H1 (cell line): Measurements from ENCODE around the gene ENTR1.

Experiments used
- EZH2 ChIP-seq: fragments of 200-600 bp; sonication (generic); IDR thresholded peaks from 2 replicates; pipeline ENCODE4 v1.7.1; 2012; ENCODE audit warnings: low read depth, mild to moderate bottlenecking, moderate library complexity, low read length, inconsistent platforms; ENCODE audit not compliant: severe bottlenecking
- HDAC6 ChIP-seq: IDR thresholded peaks from one replicate; pipeline ENCODE4 v1.7.1; 2012; ENCODE audit warnings: low read depth, mild to moderate bottlenecking, inconsistent platforms, low read length, moderate library complexity
- POLR2A ChIP-seq, 2 experiments: IDR thresholded peaks; 1 replicate in 1 of 2; 2 replicates in 1 of 2; pipeline ENCODE4 v1.6.1; 2011; ENCODE audit warnings: low read depth in 2 of 2, low read length in 2 of 2, mild to moderate bottlenecking in 2 of 2; ENCODE audit errors: control extremely low read depth in 1 of 2
- RNF2 ChIP-seq: fragments of 200-900, 300-1000 bp; sonication (generic); IDR thresholded peaks from 2 replicates; pipeline ENCODE4 v1.7.1; 2016; ENCODE audit warnings: borderline replicate concordance, low read depth, mild to moderate bottlenecking, antibody characterized with exemption, low read length; ENCODE audit not compliant: poor library complexity, severe bottlenecking; ENCODE audit errors: missing control alignments
- SP4 ChIP-seq: IDR thresholded peaks from 2 replicates; pipeline ENCODE4 v1.6.1; 2012; ENCODE audit warnings: low read length, inconsistent platforms
- TBP ChIP-seq: IDR thresholded peaks from 2 replicates; pipeline ENCODE4 v1.6.1; 2011; ENCODE audit warnings: low read depth, low read length, improper control_type of control experiment
- ZNF274 ChIP-seq: IDR thresholded peaks from 2 replicates; pipeline ENCODE4 v1.7.0; 2012; ENCODE audit warnings: low read length, borderline replicate concordance; ENCODE audit errors: extremely low read depth
- TF ChIP-seq, protein P1 (sequence below), 3 experiments: IDR thresholded peaks; 1 replicate in 2 of 3; 2 replicates in 1 of 3; pipeline versions ENCODE4 v1.5.1 to v1.6.1; 2011; ENCODE audit warnings: low read length in 3 of 3, mild to moderate bottlenecking in 3 of 3, inconsistent platforms in 2 of 3, low read depth in 1 of 3, moderate library complexity in 1 of 3; ENCODE audit not compliant: insufficient read depth in 1 of 3; ENCODE audit errors: control extremely low read depth in 1 of 3

DNA sequence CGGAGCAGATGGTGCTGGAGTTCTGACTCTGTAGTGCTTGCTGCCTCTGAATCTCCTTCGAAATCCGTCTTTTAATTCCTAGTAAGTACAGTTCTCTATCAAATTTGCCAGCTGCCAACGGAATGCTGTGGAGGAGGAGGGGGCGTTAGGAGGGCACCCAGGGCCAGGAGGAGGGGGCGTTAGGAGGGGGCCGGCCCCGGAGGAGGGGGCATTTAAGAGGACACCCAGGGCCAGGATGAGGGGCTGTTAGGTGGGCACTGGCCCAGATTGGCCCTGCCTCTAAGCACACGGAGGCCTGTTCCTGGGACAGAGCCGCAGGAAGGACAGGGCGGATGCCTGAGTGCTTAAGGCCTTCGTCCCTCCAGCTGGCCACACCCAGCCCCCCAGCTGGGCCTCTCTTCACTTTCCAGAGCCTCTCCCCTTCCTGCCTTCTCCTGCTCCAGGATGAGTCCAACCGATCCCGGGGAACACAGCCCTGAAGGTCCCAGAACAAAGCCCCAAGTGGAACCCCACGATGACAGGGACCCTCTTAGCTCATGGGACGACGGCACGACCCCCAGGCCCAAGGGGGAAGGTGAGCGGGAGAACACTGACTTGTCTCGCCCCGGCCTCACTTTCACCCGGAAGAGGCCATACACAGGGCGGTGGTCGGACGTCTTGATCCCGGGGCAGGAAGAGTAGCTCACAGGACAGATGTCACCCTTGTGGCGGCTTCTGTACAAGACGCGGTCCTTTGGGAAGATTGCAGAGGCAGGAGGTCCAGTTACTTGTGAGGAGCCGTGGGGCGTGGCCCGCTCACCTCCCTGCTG lies 19.5 kb upstream of the ENTR1 start:
- TF ChIP-seq TBP, result no peak
- no peak for TF ChIP-seq RNF2
- no peak for TF ChIP-seq HDAC6
- TF ChIP-seq, protein P1, sequence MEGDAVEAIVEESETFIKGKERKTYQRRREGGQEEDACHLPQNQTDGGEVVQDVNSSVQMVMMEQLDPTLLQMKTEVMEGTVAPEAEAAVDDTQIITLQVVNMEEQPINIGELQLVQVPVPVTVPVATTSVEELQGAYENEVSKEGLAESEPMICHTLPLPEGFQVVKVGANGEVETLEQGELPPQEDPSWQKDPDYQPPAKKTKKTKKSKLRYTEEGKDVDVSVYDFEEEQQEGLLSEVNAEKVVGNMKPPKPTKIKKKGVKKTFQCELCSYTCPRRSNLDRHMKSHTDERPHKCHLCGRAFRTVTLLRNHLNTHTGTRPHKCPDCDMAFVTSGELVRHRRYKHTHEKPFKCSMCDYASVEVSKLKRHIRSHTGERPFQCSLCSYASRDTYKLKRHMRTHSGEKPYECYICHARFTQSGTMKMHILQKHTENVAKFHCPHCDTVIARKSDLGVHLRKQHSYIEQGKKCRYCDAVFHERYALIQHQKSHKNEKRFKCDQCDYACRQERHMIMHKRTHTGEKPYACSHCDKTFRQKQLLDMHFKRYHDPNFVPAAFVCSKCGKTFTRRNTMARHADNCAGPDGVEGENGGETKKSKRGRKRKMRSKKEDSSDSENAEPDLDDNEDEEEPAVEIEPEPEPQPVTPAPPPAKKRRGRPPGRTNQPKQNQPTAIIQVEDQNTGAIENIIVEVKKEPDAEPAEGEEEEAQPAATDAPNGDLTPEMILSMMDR (IDR thresholded peaks at IDR 0.05; ENCODE audit: control extremely low read depth in 1 of 3, insufficient read depth in 1 of 3, low read depth in 1 of 3, low read length in 3 of 3), result no peak
- no peak for TF ChIP-seq ZNF274
- TF ChIP-seq POLR2A (IDR thresholded peaks at IDR 0.05; ENCODE audit: control extremely low read depth in 1 of 2, low read depth in 2 of 2, low read length in 2 of 2), result no peak
- TF ChIP-seq EZH2, result no peak
- no peak for TF ChIP-seq SP4
